Body of pancreas (tissue), 4 donors: ENCODE results near the gene COL6A1. TPM values are rescaled to one million over a fixed set of nuclear protein-coding genes. Genes with fewer than 3 reads are reported as not detected.

Experiments
- ATAC-seq: fragments of 150-250 bp; one replicate; pipeline ENCODE4 v1.9.1; 2016
- DNase-seq, 4 donors: peaks; one replicate each; pipeline ENCODE4 v3.0.0-alpha.2; 2019
- H3K27ac ChIP-seq, 4 donors: fragments of 200-600 bp; sonication (generic); 1 replicate in 3 of 4; 2 replicates in 1 of 4; pipeline versions ENCODE4 v1.5.1 to v1.6.1; 2016 to 2019; ENCODE audit warnings: mild to moderate bottlenecking in 1 of 4, mixed read lengths in 1 of 4, moderate library complexity in 1 of 4
- H3K27me3 ChIP-seq, 2 donors: fragments of 200-600 bp; sonication (generic); one replicate each; pipeline ENCODE4 v1.6.0; 2016; ENCODE audit warnings: mild to moderate bottlenecking in 1 of 2
- H3K36me3 ChIP-seq, 2 donors: fragments of 200-600 bp; sonication (generic); replicated peaks in 1 of 2; 2 replicates each; pipeline ENCODE4 v1.5.1; 2016; ENCODE audit warnings: low read depth in 2 of 2; ENCODE audit not compliant: insufficient read depth in 1 of 2
- H3K4me1 ChIP-seq: fragments of 200-600 bp; sonication (generic); one replicate; pipeline ENCODE4 v1.6.0; 2016
- H3K4me3 ChIP-seq, 2 donors: fragments of 200-600 bp; sonication (generic); 1 replicate in 1 of 2; 2 replicates in 1 of 2; pipeline ENCODE4 v1.5.1; 2016 to 2019
- H3K9me3 ChIP-seq, 3 donors: fragments of 200-600 bp; sonication (generic); 1 replicate in 2 of 3; 2 replicates in 1 of 3; pipeline ENCODE4 v1.5.1; 2016
- CTCF ChIP-seq, 7 experiments: fragments of 450-650 bp in 4 of 7; fragments of 200-600 bp in 3 of 7; sonication (generic) in 3 of 7; IDR thresholded peaks; one replicate each; pipeline ENCODE4 v1.5.1; 2016 to 2019; ENCODE audit warnings: antibody characterized with exemption in 7 of 7
- POLR2A ChIP-seq, 3 donors: fragments of 450-650 bp; IDR thresholded peaks; one replicate each; pipeline ENCODE4 v1.6.1; 2016; ENCODE audit warnings: antibody characterized with exemption in 3 of 3, mild to moderate bottlenecking in 2 of 3
- WGBS, 2 donors: methylation state at CpG; one replicate each; pipeline ENCODE4 v1.1.5; 2017; 5-methylcytosine and 5-hydroxymethylcytosine counted together
- intact Hi-C: fragments of 100-400 bp; cut with DNase I; formaldehyde crosslinking; loops from one replicate; pipeline ENCODE4 v1.15.1; 2023
- total RNA-seq, 2 donors: library from RNA; depleted of rRNA; stranded (reverse); fragments of >200 nt; gene quantifications; one replicate each; pipeline ENCODE4 v1.1.0, GENCODE V29; 2016

Gene COL6A1
- total RNA-seq, 2 donors from 2014 or later = 112 to 314 TPM

GRCh38 chr21:45994086-45994661 is 12.6 kb downstream of the COL6A1 start:
- no peak overlapping the region for H3K27ac ChIP-seq
- 91% methylated on average over 15 to 21 of the region's 24 CpGs for WGBS, 2 donors

GRCh38 chr21:45994759-45995685 is 13.5 kb downstream of the COL6A1 start:
- no peak overlapping the region for H3K4me3 ChIP-seq
- no peak for ATAC-seq
- intact Hi-C loops = no loop called here
- H3K4me1 ChIP-seq = no peaks in the 10 kb centered on the region
- no peaks in the 10 kb centered on the region for H3K27me3 ChIP-seq
- no peaks in the 10 kb centered on the region for H3K36me3 ChIP-seq
- no peak for TF ChIP-seq POLR2A (IDR thresholded peaks at IDR 0.05)
- no peak for TF ChIP-seq CTCF (IDR thresholded peaks at IDR 0.05)
- H3K27ac ChIP-seq = no peak overlapping the region
- DNase-seq = peak in 2 of 4 donors; percentile 1 to 9
- no peaks in the 10 kb centered on the region for H3K9me3 ChIP-seq
- WGBS, 2 donors = 78 to 81% methylated on average over 23 to 33 of the region's 33 CpGs

More at GRCh38 chr21:45994086-45994661, 12.6 kb downstream of the COL6A1 start:
- Histone ChIP-seq H3K36me3 (no peaks in the 10 kb centered on the region), H3K9me3 (no peaks in the 10 kb centered on the region), H3K27me3 (no peaks in the 10 kb centered on the region), H3K4me3 (no peak overlapping the region), H3K4me1 (no peaks in the 10 kb centered on the region)
- intact Hi-C loops = no loop called here
- no peak for ATAC-seq
- DNase-seq = peak in 3 of 4 donors; percentile 6 to 7 (median 7)
- no peak for TF ChIP-seq POLR2A (IDR thresholded peaks at IDR 0.05)
- TF ChIP-seq CTCF (IDR thresholded peaks at IDR 0.05) = no peak

- no peaks in the 10 kb centered on the region for H3K4me1 ChIP-seq
- intact Hi-C loops = no loop called here
- no peaks in the 10 kb centered on the region for H3K27me3 ChIP-seq
- no peak for TF ChIP-seq CTCF (IDR thresholded peaks at IDR 0.05)
- no peak for TF ChIP-seq POLR2A (IDR thresholded peaks at IDR 0.05)
- H3K36me3 ChIP-seq = no peaks in the 10 kb centered on the region
- ATAC-seq (no peak), DNase-seq (peak in 2 of 4 donors; percentile 7 to 10)
- H3K9me3 ChIP-seq = no peaks in the 10 kb centered on the region
- WGBS, 2 donors = 54 to 77% methylated on average over 4 to 6 of the region's 6 CpGs
- H3K4me3 ChIP-seq = no peak overlapping the region
- H3K27ac ChIP-seq = no peak overlapping the region
Observed at GRCh38 chr21:45995686-45996179, 14.2 kb downstream of the COL6A1 start.

- DNase-seq (peak in 3 of 4 donors; percentile 1 to 10 (median 9)), ATAC-seq (no peak)
- no peaks in the 10 kb centered on the region for H3K36me3 ChIP-seq
- no peaks in the 10 kb centered on the region for H3K9me3 ChIP-seq
- H3K4me1 ChIP-seq = no peaks in the 10 kb centered on the region
- H3K27ac ChIP-seq = no peak overlapping the region
- intact Hi-C loops = no loop called here
- no peaks in the 10 kb centered on the region for H3K27me3 ChIP-seq
- WGBS, 2 donors = 78 to 87% methylated on average over 11 to 25 of the region's 27 CpGs
- no peak overlapping the region for H3K4me3 ChIP-seq
- TF ChIP-seq CTCF (IDR thresholded peaks at IDR 0.05) (no peak), POLR2A (IDR thresholded peaks at IDR 0.05) (no peak)
Observed at GRCh38 chr21:45996311-45997204, 15.0 kb downstream of the COL6A1 start.
